H1 (cell line): ENCODE results near the gene LOXHD1. TPM values are rescaled to one million over a fixed set of nuclear protein-coding genes. Genes with fewer than 3 reads are reported as not detected.

Experiments used
- CTCF ChIA-PET: fragments of 300-600 bp; sonication (Branson Sonifier 250); formaldehyde crosslinking; loops from one replicate; lab custom pipeline; 2021; ENCODE audit not compliant: partially characterized antibody; lab: Charles Lee
- POLR2A ChIA-PET: fragments of 300-600 bp; sonication (Branson Sonifier 250); formaldehyde crosslinking; loops from one replicate; lab custom pipeline; 2021; ENCODE audit warnings: inconsistent platforms; ENCODE audit not compliant: partially characterized antibody; lab: Charles Lee
- DNase-seq, 2 experiments: peaks; one replicate each; pipeline versions ENCODE4 v3.0.0 to v3.0.0-alpha.2; 2010 to 2022; ENCODE audit warnings: low spot score in 2 of 2, low read depth in 1 of 2, mixed read lengths in 1 of 2
- FAIRE-seq: peaks from 2 replicates; lab custom pipeline; 2011; peaks lifted over from hg19 to GRCh38; lab: Jason Lieb, UNC
- H2AFZ ChIP-seq: 2 replicates; pipeline ENCODE4 v1.8.1; 2012; ENCODE audit warnings: low read length, inconsistent platforms
- H2AK5ac ChIP-seq: 2 replicates; pipeline ENCODE4 v1.6.1; 2013; ENCODE audit warnings: low read depth, low read length
- H2BK120ac ChIP-seq: replicated peaks from 2 replicates; pipeline ENCODE3; 2013; ENCODE audit warnings: low read depth, low read length, inconsistent platforms
- H2BK12ac ChIP-seq: 2 replicates; pipeline ENCODE4 v1.6.1; 2013; ENCODE audit warnings: low read depth, low read length
- H2BK15ac ChIP-seq: 2 replicates; pipeline ENCODE4 v1.6.1; 2013; ENCODE audit warnings: low read length
- H2BK20ac ChIP-seq: 2 replicates; pipeline ENCODE4 v1.6.1; 2013; ENCODE audit warnings: low read length
- H2BK5ac ChIP-seq: 2 replicates; pipeline ENCODE4 v1.6.1; 2013; ENCODE audit warnings: low read depth, low read length
- H3K14ac ChIP-seq: 2 replicates; pipeline ENCODE4 v1.6.1; 2013; ENCODE audit warnings: inconsistent platforms; ENCODE audit not compliant: insufficient read length
- H3K18ac ChIP-seq: 2 replicates; pipeline ENCODE4 v1.6.1; 2013; ENCODE audit warnings: low read length; ENCODE audit errors: extremely low read depth
- H3K23ac ChIP-seq: 2 replicates; pipeline ENCODE4 v1.6.1; 2013; ENCODE audit warnings: inconsistent platforms; ENCODE audit not compliant: insufficient read length
- H3K23me2 ChIP-seq: 2 replicates; pipeline ENCODE4 v1.6.1; 2013; ENCODE audit warnings: low read depth, low read length
- H3K27ac ChIP-seq: 2 replicates; pipeline ENCODE4 v1.6.1; 2011; ENCODE audit warnings: low read depth, low read length, inconsistent platforms
- H3K27me3 ChIP-seq, 4 experiments: replicated peaks in 1 of 4; 1 replicate in 1 of 4; 2 replicates in 3 of 4; pipeline versions ENCODE4 v1.6.1 to v1.8.1; 2011 to 2013; ENCODE audit warnings: low read length in 3 of 4, mild to moderate bottlenecking in 3 of 4, inconsistent platforms in 2 of 4, mixed read lengths in 2 of 4, moderate library complexity in 1 of 4; ENCODE audit not compliant: control insufficient read depth in 3 of 4, insufficient read depth in 3 of 4; ENCODE audit errors: extremely low read depth in 1 of 4
- H3K36me3 ChIP-seq, 4 experiments: 2 replicates each; pipeline versions ENCODE4 v1.6.1 to v1.8.1; 2011 to 2013; ENCODE audit warnings: mild to moderate bottlenecking in 4 of 4, low read length in 3 of 4, moderate library complexity in 2 of 4, control low read depth in 1 of 4, inconsistent platforms in 1 of 4; ENCODE audit not compliant: insufficient read depth in 4 of 4, control insufficient read depth in 2 of 4
- H3K4ac ChIP-seq: replicated peaks from 2 replicates; pipeline ENCODE3; 2013; ENCODE audit warnings: low read length, low read depth, mixed read lengths, inconsistent platforms; ENCODE audit not compliant: insufficient read length
- H3K4me1 ChIP-seq, 4 experiments: replicated peaks in 1 of 4; 1 replicate in 1 of 4; 2 replicates in 3 of 4; pipeline versions ENCODE4 v1.6.1 to v1.8.1; 2011 to 2013; ENCODE audit warnings: low read length in 3 of 4, inconsistent platforms in 2 of 4, mixed read lengths in 1 of 4; ENCODE audit not compliant: insufficient read depth in 4 of 4, control insufficient read depth in 3 of 4
- H3K4me2 ChIP-seq, 2 experiments: 2 replicates each; pipeline versions ENCODE4 v1.6.1 to v1.8.1; 2011 to 2013; ENCODE audit warnings: low read depth in 2 of 2, low read length in 2 of 2, control low read depth in 1 of 2, inconsistent platforms in 1 of 2, mild to moderate bottlenecking in 1 of 2; ENCODE audit not compliant: insufficient read depth in 1 of 2
- H3K4me3 ChIP-seq, 4 experiments: fragments of 200-600, 300-600 bp in 1 of 4; sonication (generic), shearing (Covaris generic), sonication (Bioruptor Twin) in 1 of 4; 2 replicates each; pipeline versions ENCODE4 v1.5.1 to v1.8.1; 2011 to 2016; ENCODE audit warnings: low read length in 4 of 4, low read depth in 3 of 4, control low read depth in 2 of 4, inconsistent platforms in 2 of 4, mild to moderate bottlenecking in 2 of 4, mixed read lengths in 1 of 4, moderate library complexity in 1 of 4; ENCODE audit not compliant: insufficient read depth in 2 of 4; ENCODE audit errors: extremely low read depth in 1 of 4
- H3K56ac ChIP-seq: replicated peaks from 2 replicates; pipeline ENCODE3; 2013; ENCODE audit warnings: low read depth, mild to moderate bottlenecking, mixed read lengths, low read length, inconsistent platforms; ENCODE audit not compliant: insufficient read length
- H3K79me1 ChIP-seq: 2 replicates; pipeline ENCODE4 v1.6.1; 2013; ENCODE audit warnings: low read depth, low read length, control low read depth
- H3K79me2 ChIP-seq, 2 experiments: 2 replicates each; pipeline versions ENCODE4 v1.6.1 to v1.8.1; 2012 to 2013; ENCODE audit warnings: low read length in 2 of 2, mild to moderate bottlenecking in 2 of 2, inconsistent platforms in 1 of 2; ENCODE audit not compliant: insufficient read depth in 2 of 2, control insufficient read depth in 1 of 2
- H3K9ac ChIP-seq, 4 experiments: replicated peaks in 1 of 4; 1 replicate in 1 of 4; 2 replicates in 3 of 4; pipeline versions ENCODE4 v1.6.1 to v1.8.1; 2011 to 2013; ENCODE audit warnings: low read depth in 3 of 4, low read length in 3 of 4, control low read depth in 2 of 4, mild to moderate bottlenecking in 2 of 4, moderate library complexity in 2 of 4, inconsistent platforms in 1 of 4; ENCODE audit errors: extremely low read depth in 1 of 4
- H3K9me3 ChIP-seq, 2 experiments: 2 replicates each; pipeline versions ENCODE4 v1.6.1 to v1.8.1; 2012 to 2013; ENCODE audit warnings: mild to moderate bottlenecking in 2 of 2, moderate library complexity in 2 of 2, control low read depth in 1 of 2, inconsistent platforms in 1 of 2, low read depth in 1 of 2, low read length in 1 of 2, mixed read lengths in 1 of 2; ENCODE audit not compliant: insufficient read depth in 2 of 2
- H4K20me1 ChIP-seq, 2 experiments: replicated peaks in 1 of 2; 2 replicates each; pipeline versions ENCODE3 to v1.8.1; 2011 to 2013; ENCODE audit warnings: inconsistent platforms in 2 of 2, low read length in 2 of 2, mild to moderate bottlenecking in 1 of 2; ENCODE audit not compliant: insufficient read depth in 2 of 2, control insufficient read depth in 1 of 2
- H4K5ac ChIP-seq: 2 replicates; pipeline ENCODE4 v1.6.1; 2013; ENCODE audit warnings: low read length, low read depth, mixed read lengths, inconsistent platforms; ENCODE audit not compliant: insufficient read length
- H4K8ac ChIP-seq: 2 replicates; pipeline ENCODE4 v1.8.0; 2013; ENCODE audit warnings: mild to moderate bottlenecking, moderate library complexity, low read length, inconsistent platforms; ENCODE audit not compliant: insufficient read depth; ENCODE audit errors: extremely low read depth
- H4K91ac ChIP-seq: replicated peaks from 2 replicates; pipeline ENCODE3; 2013; ENCODE audit warnings: low read length, mixed read lengths, inconsistent platforms; ENCODE audit not compliant: insufficient read length
- CBX5 ChIP-seq: fragments of 300-800, 300-1000 bp; sonication (generic); IDR thresholded peaks from 2 replicates; pipeline ENCODE4 v1.7.1; 2016; ENCODE audit warnings: antibody characterized with exemption, low read length, low read depth
- CTBP2 ChIP-seq: IDR thresholded peaks from 2 replicates; pipeline ENCODE4 v1.7.0; 2011; ENCODE audit warnings: borderline replicate concordance, mild to moderate bottlenecking, moderate library complexity, mixed read lengths, low read length; ENCODE audit not compliant: insufficient read depth, insufficient read length
- EGR1 ChIP-seq: IDR thresholded peaks from 2 replicates; pipeline ENCODE4 v1.6.1; 2011; ENCODE audit warnings: low read depth, low read length, borderline replicate concordance
- GABPA ChIP-seq: IDR thresholded peaks from 2 replicates; pipeline ENCODE4 v1.6.1; 2011; ENCODE audit warnings: mild to moderate bottlenecking, low read length, moderate library complexity, borderline replicate concordance; ENCODE audit not compliant: insufficient read depth
- HDAC6 ChIP-seq: IDR thresholded peaks from one replicate; pipeline ENCODE4 v1.7.1; 2012; ENCODE audit warnings: low read depth, mild to moderate bottlenecking, inconsistent platforms, low read length, moderate library complexity
- POLR2A ChIP-seq, 2 experiments: IDR thresholded peaks; 1 replicate in 1 of 2; 2 replicates in 1 of 2; pipeline ENCODE4 v1.6.1; 2011; ENCODE audit warnings: low read depth in 2 of 2, low read length in 2 of 2, mild to moderate bottlenecking in 2 of 2; ENCODE audit errors: control extremely low read depth in 1 of 2
- POLR2AphosphoS5 ChIP-seq: IDR thresholded peaks from 2 replicates; pipeline ENCODE4 v1.6.1; 2011; ENCODE audit warnings: low read depth, low read length
- POU5F1 ChIP-seq: IDR thresholded peaks from 2 replicates; pipeline ENCODE4 v1.6.1; 2011; ENCODE audit warnings: low read depth, mild to moderate bottlenecking, low read length, moderate library complexity
- SP4 ChIP-seq: IDR thresholded peaks from 2 replicates; pipeline ENCODE4 v1.6.1; 2012; ENCODE audit warnings: low read length, inconsistent platforms
- TBP ChIP-seq: IDR thresholded peaks from 2 replicates; pipeline ENCODE4 v1.6.1; 2011; ENCODE audit warnings: low read depth, low read length, improper control_type of control experiment
- TEAD4 ChIP-seq: IDR thresholded peaks from 2 replicates; pipeline ENCODE4 v1.6.1; 2012; ENCODE audit warnings: low read depth, low read length, inconsistent platforms, mixed read lengths
- WGBS, 2 experiments: shearing (Covaris generic) in 1 of 2; methylation state at CpG; one replicate each; pipeline versions ENCODE4 v1.1.6 to v1.1.7; 2013 to 2015; ENCODE audit warnings: low lambda C conversion rate in 2 of 2, mixed read lengths in 2 of 2, inconsistent platforms in 1 of 2, low coverage in 1 of 2, missing lambda C conversion rate in 1 of 2; ENCODE audit not compliant: insufficient replicate concordance in 2 of 2, insufficient coverage in 1 of 2, insufficient read length in 1 of 2; ENCODE audit errors: extremely low coverage in 1 of 2, missing lambda C conversion rate in 1 of 2; 5-methylcytosine and 5-hydroxymethylcytosine counted together
- polyA plus RNA-seq, 7 experiments: library from polyadenylated mRNA; depleted of rRNA in 3 of 7; stranded (reverse) in 5 of 7; unstranded in 2 of 7; fragments of >200 nt in 5 of 7; fragments of 200-250 nt in 2 of 7; gene quantifications; 1 replicate in 5 of 7; 2 replicates in 1 of 7; 4 replicates in 1 of 7; pipeline versions ENCODE4 v1.2.1 to v1.2.3, GENCODE V29; 2011 to 2013; ENCODE audit warnings: missing spikeins in 2 of 7, mixed read lengths in 2 of 7
- total RNA-seq: library from RNA; stranded (reverse); fragmentation: NEBNext Ultra II Directional; extraction: Animal tissue kit (Norgen Biotek cat#: 25700); gene quantifications from 2 replicates; pipeline ENCODE4 v1.2.1, GENCODE V29; 2021
- TF ChIP-seq, protein P1 (sequence below): IDR thresholded peaks from 2 replicates; pipeline ENCODE4 v1.6.1; 2012; ENCODE audit warnings: low read length, inconsistent platforms

Gene LOXHD1
- total and polyA plus RNA-seq, 2 of the 8 experiments (the other 6 are each of a cell fraction or from before 2014, with no cell fraction given): 0.02 TPM; not detected in 1

DNA sequence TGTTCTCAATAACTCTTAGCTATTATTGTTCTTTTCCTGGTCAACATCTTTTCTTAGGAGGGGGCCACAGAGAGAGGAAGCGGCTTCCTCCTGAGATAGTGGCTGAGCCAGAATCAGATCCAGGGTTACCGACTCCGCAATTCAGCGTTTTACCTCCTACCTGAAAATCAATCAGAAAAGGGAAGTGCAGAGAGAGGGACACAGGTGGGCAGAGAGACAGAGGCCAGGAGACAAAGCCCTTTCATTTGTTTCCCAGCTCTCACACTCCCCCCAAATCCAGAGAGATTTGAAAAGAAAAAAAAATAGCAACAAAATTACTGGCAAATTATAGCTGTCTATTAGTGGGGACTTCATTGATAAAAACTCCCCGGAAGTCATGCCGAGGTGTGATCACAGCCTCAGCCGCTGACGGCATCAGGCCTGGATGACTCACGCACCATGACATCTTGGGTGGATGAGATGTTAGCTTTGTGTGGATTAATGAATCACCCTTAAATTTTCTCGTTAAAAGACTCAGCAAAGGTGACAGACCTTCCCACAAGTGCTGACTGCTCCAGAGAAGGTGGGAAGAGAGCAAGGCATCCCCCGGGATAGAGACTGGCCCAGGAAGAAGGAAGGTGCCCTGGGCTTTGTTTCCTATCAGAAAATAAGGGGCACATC, 120.7 kb downstream of the LOXHD1 start:
- Histone ChIP-seq H3K36me3 (no peaks in the 10 kb centered on the region; a peak in 1 of 8 replicates), H3K27me3 (no peaks in the 10 kb centered on the region), H3K27ac (no peak overlapping the region), H2BK12ac (no peak overlapping the region)
- CTCF ChIA-PET: interaction anchor here (1.0 to 2.6 kb wide), 10 partner anchors 9 to 255 kb away, joined by 3 to 14 read pairs (median 4); no protein-coding TSS in a partner anchor
- DNase-seq: no peak
- TF ChIP-seq EGR1 (no peak), CBX5 (no peak), TBP (no peak), SP4 (no peak), HDAC6 (no peak), TEAD4 (no peak), GABPA (no peak), POU5F1 (no peak), POLR2A (IDR thresholded peaks at IDR 0.05; ENCODE audit: control extremely low read depth in 1 of 2, low read depth in 2 of 2, low read length in 2 of 2) (no peak), POLR2AphosphoS5 (no peak), CTBP2 (no peak)
- TF ChIP-seq, protein P1, sequence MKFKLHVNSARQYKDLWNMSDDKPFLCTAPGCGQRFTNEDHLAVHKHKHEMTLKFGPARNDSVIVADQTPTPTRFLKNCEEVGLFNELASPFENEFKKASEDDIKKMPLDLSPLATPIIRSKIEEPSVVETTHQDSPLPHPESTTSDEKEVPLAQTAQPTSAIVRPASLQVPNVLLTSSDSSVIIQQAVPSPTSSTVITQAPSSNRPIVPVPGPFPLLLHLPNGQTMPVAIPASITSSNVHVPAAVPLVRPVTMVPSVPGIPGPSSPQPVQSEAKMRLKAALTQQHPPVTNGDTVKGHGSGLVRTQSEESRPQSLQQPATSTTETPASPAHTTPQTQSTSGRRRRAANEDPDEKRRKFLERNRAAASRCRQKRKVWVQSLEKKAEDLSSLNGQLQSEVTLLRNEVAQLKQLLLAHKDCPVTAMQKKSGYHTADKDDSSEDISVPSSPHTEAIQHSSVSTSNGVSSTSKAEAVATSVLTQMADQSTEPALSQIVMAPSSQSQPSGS: no peak
- TF ChIP-seq, all 59 proteins: peak for 0
- FAIRE-seq: no peak
- H3K4me1 ChIP-seq: no peaks in the 10 kb centered on the region
- no peak overlapping the region for H3K4me3 ChIP-seq
- H3K23ac ChIP-seq: no peak overlapping the region
- H3K9me3 ChIP-seq: no peaks in the 10 kb centered on the region
- no peak overlapping the region for H2BK15ac ChIP-seq
- no peak overlapping the region for H3K56ac ChIP-seq
- H2AFZ ChIP-seq: no peak overlapping the region
- H3K79me2 ChIP-seq: no peaks in the 10 kb centered on the region
- no peak overlapping the region for H3K18ac ChIP-seq
- H3K14ac ChIP-seq: no peak overlapping the region
- WGBS, 2 experiments: 90% methylated on average over 11 of the region's 11 CpGs; no CpG with 5 or more reads in 1 of the 2 experiments
- no peak overlapping the region for H3K4me2 ChIP-seq
- POLR2A ChIA-PET: no interaction called here
- H3K79me1 ChIP-seq: no peaks in the 10 kb centered on the region
- H3K9ac ChIP-seq: no peak overlapping the region
- no peak overlapping the region for H2BK5ac ChIP-seq
- H2AK5ac ChIP-seq: no peak overlapping the region
- H3K4ac ChIP-seq: no peak overlapping the region
- no peak overlapping the region for H4K5ac ChIP-seq
- no peaks in the 10 kb centered on the region for H4K20me1 ChIP-seq
- H2BK120ac ChIP-seq: no peak overlapping the region
- H2BK20ac ChIP-seq: no peak overlapping the region
- H4K8ac ChIP-seq: no peak overlapping the region
- H4K91ac ChIP-seq: no peak overlapping the region
- H3K23me2 ChIP-seq: no peaks in the 10 kb centered on the region
